Measurements from ENCODE around the gene OR51F1. TPM values are rescaled to one million over a fixed set of nuclear protein-coding genes. Genes with fewer than 3 reads are reported as not detected.
"Not testable (repeated sequence)": the region's sequence is repeated elsewhere in the genome, so short reads cannot be mapped to it uniquely, and the experiment has no call there.

The OR51F1 gene
- polyA plus RNA-seq = not detected
- long read RNA-seq, donor 1 = 0 reads
- long read RNA-seq, donor 2 = 0 reads
- long read RNA-seq, donor 3 = 0 reads
- long read RNA-seq, donor 4 = 0 reads
- long read RNA-seq, donor 5 = 0 reads
- long read RNA-seq, donor 6 = 0 reads
- long read RNA-seq, donor 7 = 0 reads
- long read RNA-seq, donor 8 = 0 reads
- long read RNA-seq, donor 9 = 0 reads
- long read RNA-seq, donor 10 = 0 reads
- long read RNA-seq, donor 11 = 0 reads

DNA sequence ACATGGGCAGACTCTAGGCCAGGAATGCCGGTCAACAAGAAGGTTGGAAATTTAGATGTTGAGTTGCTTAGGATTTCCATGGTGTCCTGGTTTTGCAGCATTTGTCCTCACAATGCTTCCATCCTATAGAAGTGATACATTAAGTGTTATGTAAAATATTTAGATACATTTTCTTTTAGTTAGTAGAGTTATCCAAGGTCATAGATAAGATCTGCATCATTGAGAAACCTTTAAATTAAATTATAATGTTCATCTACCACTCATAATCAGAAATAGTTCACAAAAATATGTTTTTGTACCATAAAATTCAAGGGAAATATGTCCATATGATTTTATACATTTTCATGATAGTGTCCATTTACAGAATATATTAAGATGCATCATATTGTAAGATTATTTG, at the start of gene OR51F1:
Gene OR51F1 (minus strand): TSS at position 101 of the 400 bp plus-strand sequence. CDS start 0 bp downstream, at position 101.
- no peak for DNase-seq
- Histone ChIP-seq H3K4me3 (ENCODE audit: low read length) (no peak within 1 kb of the TSS), H3K27ac (ENCODE audit: low read length) (no peak within 1 kb of the TSS), H3K36me3 (ENCODE audit: control insufficient read depth, insufficient read depth, low read length) (no peaks in the 10 kb centered on the region), H3K27me3 (ENCODE audit: control insufficient read depth, insufficient read depth, low read length) (no peaks in the 10 kb centered on the region), H3K9me3 (ENCODE audit: control insufficient read depth, low read depth, low read length) (no peaks in the 10 kb centered on the region), H3K4me1 (ENCODE audit: control insufficient read depth, insufficient read depth, low read length) (no peaks in the 10 kb centered on the region)
- no CpG with 5 or more reads among the region's 1 CpG for WGBS (ENCODE audit: insufficient coverage, low lambda C conversion rate)

- no peaks in the 10 kb centered on the region for H3K36me3 ChIP-seq (ENCODE audit: control insufficient read depth, insufficient read depth, low read length)
Measured at GRCh38 chr11:4809246-4809645, 39.5 kb upstream of the OR51F1 start.

GRCh38 chr11:4808476-4808875, 38.7 kb upstream of the OR51F1 start:
- H3K36me3 ChIP-seq (ENCODE audit: control insufficient read depth, insufficient read depth, low read length) = no peaks in the 10 kb centered on the region
- H3K9me3 ChIP-seq (ENCODE audit: control insufficient read depth, low read depth, low read length) = no peaks in the 10 kb centered on the region
- no CpG with 5 or more reads among the region's 1 CpG for WGBS (ENCODE audit: insufficient coverage, low lambda C conversion rate)
- H3K4me1 ChIP-seq (ENCODE audit: control insufficient read depth, insufficient read depth, low read length) = no peaks in the 10 kb centered on the region
- DNase-seq = no peak
- no peaks in the 10 kb centered on the region for H3K27me3 ChIP-seq (ENCODE audit: control insufficient read depth, insufficient read depth, low read length)
- no peak overlapping the region for H3K27ac ChIP-seq (ENCODE audit: low read length)
- no peak overlapping the region for H3K4me3 ChIP-seq (ENCODE audit: low read length)

More at GRCh38 chr11:4809246-4809645, 39.5 kb upstream of the OR51F1 start:
- Histone ChIP-seq H3K27ac (ENCODE audit: low read length) (no peak overlapping the region), H3K4me3 (ENCODE audit: low read length) (no peak overlapping the region), H3K9me3 (ENCODE audit: control insufficient read depth, low read depth, low read length) (no peaks in the 10 kb centered on the region), H3K4me1 (ENCODE audit: control insufficient read depth, insufficient read depth, low read length) (no peaks in the 10 kb centered on the region), H3K27me3 (ENCODE audit: control insufficient read depth, insufficient read depth, low read length) (no peaks in the 10 kb centered on the region)
- WGBS (ENCODE audit: insufficient coverage, low lambda C conversion rate) = no CpG with 5 or more reads among the region's 2 CpGs
- DNase-seq = no peak

DNA sequence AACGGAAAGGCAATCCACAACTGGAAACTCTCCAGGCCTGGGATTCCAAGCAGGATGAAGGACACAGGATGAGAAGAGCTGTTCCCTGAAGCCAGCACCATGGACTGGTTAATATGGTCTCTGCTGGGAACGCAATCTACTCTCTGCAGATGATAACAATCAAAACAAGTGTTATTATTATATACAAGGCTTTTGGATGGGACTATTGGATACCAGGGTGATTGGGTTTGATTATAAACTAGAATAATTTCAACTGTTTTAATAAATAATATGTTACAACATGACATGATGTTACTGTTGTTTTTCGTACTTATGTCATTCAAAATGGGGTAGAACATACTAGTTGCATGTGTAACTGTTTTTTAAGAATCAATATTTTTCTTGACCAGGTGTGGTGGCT, 34.5 kb upstream of the OR51F1 start, which contains the start of gene OR52R1:
Gene OR52R1 (minus strand): TSS at position 101 of the 400 bp plus-strand sequence. CDS start 0 bp downstream, at position 101.
- Histone ChIP-seq H3K27me3 (ENCODE audit: control insufficient read depth, insufficient read depth, low read length) (no peaks in the 10 kb centered on the region), H3K27ac (ENCODE audit: low read length) (no peak within 1 kb of the TSS), H3K9me3 (ENCODE audit: control insufficient read depth, low read depth, low read length) (no peaks in the 10 kb centered on the region), H3K4me3 (ENCODE audit: low read length) (no peak within 1 kb of the TSS), H3K4me1 (ENCODE audit: control insufficient read depth, insufficient read depth, low read length) (no peaks in the 10 kb centered on the region), H3K36me3 (ENCODE audit: control insufficient read depth, insufficient read depth, low read length) (no peaks in the 10 kb centered on the region)
- no CpG with 5 or more reads among the region's 3 CpGs for WGBS (ENCODE audit: insufficient coverage, low lambda C conversion rate)
- no peak for DNase-seq

GRCh38 chr11:4801316-4801715, 31.6 kb upstream of the OR51F1 start:
- WGBS (ENCODE audit: insufficient coverage, low lambda C conversion rate) = 100% methylated on average over 1 of the region's 5 CpGs
- DNase-seq; H3K9me3 ChIP-seq (ENCODE audit: control insufficient read depth, low read depth, low read length): not testable (repeated sequence)

DNA sequence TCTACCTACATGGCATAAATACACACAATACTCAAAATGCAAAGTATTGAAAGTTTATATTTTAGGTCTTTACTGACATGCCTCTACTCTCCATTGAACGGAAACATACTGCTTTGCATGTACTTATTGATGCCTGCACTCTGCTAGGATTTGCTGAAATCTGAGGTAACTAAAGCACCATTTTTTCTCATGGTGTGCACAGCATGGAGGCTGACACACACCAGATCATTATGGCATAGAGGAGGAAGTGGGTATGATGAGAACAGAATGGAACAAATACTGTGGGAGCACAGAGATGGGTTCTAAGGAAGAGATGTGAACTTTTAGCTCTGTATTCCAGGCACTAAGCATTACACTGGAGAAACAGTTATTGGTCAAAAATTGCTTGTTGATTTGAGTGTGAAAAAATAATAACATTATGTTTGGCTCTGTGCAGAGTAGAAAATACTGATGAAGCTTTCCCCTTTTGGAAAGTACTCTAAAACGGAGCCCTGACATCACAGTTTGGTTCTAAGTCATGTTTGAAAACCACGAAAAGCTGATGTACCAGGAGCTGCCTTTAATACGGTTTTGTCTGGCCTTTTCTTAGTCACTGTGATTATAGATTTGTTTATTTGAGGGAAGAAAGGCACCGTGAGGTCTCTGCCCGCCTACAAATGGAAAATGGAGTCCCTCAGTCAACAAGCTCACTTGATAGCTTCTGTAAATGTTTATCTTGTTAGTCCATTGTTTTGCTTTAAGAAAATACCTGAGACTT, 28.9 kb upstream of the OR51F1 start:
- Histone ChIP-seq H3K27me3 (ENCODE audit: control insufficient read depth, insufficient read depth, low read length) (no peaks in the 10 kb centered on the region), H3K4me3 (ENCODE audit: low read length) (no peak overlapping the region), H3K4me1 (ENCODE audit: control insufficient read depth, insufficient read depth, low read length) (no peaks in the 10 kb centered on the region), H3K9me3 (ENCODE audit: control insufficient read depth, low read depth, low read length) (no peaks in the 10 kb centered on the region), H3K36me3 (ENCODE audit: control insufficient read depth, insufficient read depth, low read length) (no peaks in the 10 kb centered on the region), H3K27ac (ENCODE audit: low read length) (no peak overlapping the region)
- WGBS (ENCODE audit: insufficient coverage, low lambda C conversion rate) = no CpG with 5 or more reads among the region's 6 CpGs
- no peak for DNase-seq

More at GRCh38 chr11:4801316-4801715, 31.6 kb upstream of the OR51F1 start:
- not testable (repeated sequence) for H3K27ac ChIP-seq (ENCODE audit: low read length); H3K36me3 ChIP-seq (ENCODE audit: control insufficient read depth, insufficient read depth, low read length); H3K4me3 ChIP-seq (ENCODE audit: low read length); H3K4me1 ChIP-seq (ENCODE audit: control insufficient read depth, insufficient read depth, low read length); H3K27me3 ChIP-seq (ENCODE audit: control insufficient read depth, insufficient read depth, low read length)

DNA sequence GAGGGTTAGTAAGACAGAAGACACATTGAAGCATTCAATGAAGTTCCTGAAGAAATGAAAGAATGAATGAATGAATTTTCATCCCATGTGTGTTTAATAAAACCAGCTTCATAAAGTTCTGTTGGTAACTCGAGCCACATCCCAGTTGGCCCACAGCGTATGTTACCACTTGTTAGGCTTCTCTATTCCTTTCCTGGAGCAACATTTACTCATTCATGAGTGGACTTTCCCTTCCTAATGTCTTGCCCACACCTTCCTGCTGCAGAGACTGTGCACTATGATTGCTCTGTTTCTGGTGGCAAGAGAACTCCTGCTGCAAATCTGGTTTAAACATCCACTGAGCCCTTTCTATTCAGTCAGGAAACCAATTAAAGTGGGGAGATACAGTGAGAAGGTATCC, 27.5 kb upstream of the OR51F1 start:
- H3K36me3 ChIP-seq (ENCODE audit: control insufficient read depth, insufficient read depth, low read length) = no peaks in the 10 kb centered on the region
- 100% methylated on average over 1 of the region's 2 CpGs for WGBS (ENCODE audit: insufficient coverage, low lambda C conversion rate)
- H3K9me3 ChIP-seq (ENCODE audit: control insufficient read depth, low read depth, low read length) = no peaks in the 10 kb centered on the region
- no peaks in the 10 kb centered on the region for H3K4me1 ChIP-seq (ENCODE audit: control insufficient read depth, insufficient read depth, low read length)
- no peaks in the 10 kb centered on the region for H3K27me3 ChIP-seq (ENCODE audit: control insufficient read depth, insufficient read depth, low read length)
- no peak overlapping the region for H3K4me3 ChIP-seq (ENCODE audit: low read length)
- H3K27ac ChIP-seq (ENCODE audit: low read length) = no peak overlapping the region
- no peak for DNase-seq

GRCh38 chr11:4782454-4782853, 12.7 kb upstream of the OR51F1 start:
- H3K36me3 ChIP-seq (ENCODE audit: control insufficient read depth, insufficient read depth, low read length) = no peaks in the 10 kb centered on the region
- WGBS (ENCODE audit: insufficient coverage, low lambda C conversion rate) = no CpG with 5 or more reads among the region's 1 CpG
- no peaks in the 10 kb centered on the region for H3K9me3 ChIP-seq (ENCODE audit: control insufficient read depth, low read depth, low read length)
- H3K4me1 ChIP-seq (ENCODE audit: control insufficient read depth, insufficient read depth, low read length) = no peaks in the 10 kb centered on the region
- no peak overlapping the region for H3K4me3 ChIP-seq (ENCODE audit: low read length)
- no peaks in the 10 kb centered on the region for H3K27me3 ChIP-seq (ENCODE audit: control insufficient read depth, insufficient read depth, low read length)
- H3K27ac ChIP-seq (ENCODE audit: low read length) = no peak overlapping the region
- no peak for DNase-seq

DNA sequence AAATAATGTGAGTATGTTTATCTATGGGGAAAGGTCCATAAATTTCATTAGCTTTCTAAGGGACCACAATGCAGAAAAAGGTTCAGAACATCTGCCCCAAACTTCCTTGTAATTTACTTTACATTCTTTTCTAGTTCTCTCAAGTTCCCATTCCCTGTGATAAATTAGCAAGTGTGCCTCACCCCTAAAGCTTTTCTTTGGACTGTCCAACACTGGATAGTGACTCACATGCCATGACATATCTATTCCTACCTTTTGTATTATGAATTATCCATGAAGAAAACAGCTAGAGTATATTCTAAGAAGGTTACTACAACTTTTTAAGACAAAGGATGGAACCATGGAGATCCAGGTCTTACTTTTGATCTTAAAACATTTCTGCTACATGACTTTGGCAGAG, 1.6 kb downstream of the OR51F1 start:
- DNase-seq = no peak
- Histone ChIP-seq H3K27ac (ENCODE audit: low read length) (no peak overlapping the region), H3K9me3 (ENCODE audit: control insufficient read depth, low read depth, low read length) (no peaks in the 10 kb centered on the region), H3K4me1 (ENCODE audit: control insufficient read depth, insufficient read depth, low read length) (no peaks in the 10 kb centered on the region), H3K27me3 (ENCODE audit: control insufficient read depth, insufficient read depth, low read length) (no peaks in the 10 kb centered on the region), H3K4me3 (ENCODE audit: low read length) (no peak overlapping the region), H3K36me3 (ENCODE audit: control insufficient read depth, insufficient read depth, low read length) (no peaks in the 10 kb centered on the region)

- Histone ChIP-seq H3K4me1 (ENCODE audit: control insufficient read depth, insufficient read depth, low read length) (no peaks in the 10 kb centered on the region), H3K4me3 (ENCODE audit: low read length) (no peak overlapping the region), H3K9me3 (ENCODE audit: control insufficient read depth, low read depth, low read length) (no peaks in the 10 kb centered on the region), H3K27ac (ENCODE audit: low read length) (no peak overlapping the region), H3K36me3 (ENCODE audit: control insufficient read depth, insufficient read depth, low read length) (no peaks in the 10 kb centered on the region), H3K27me3 (ENCODE audit: control insufficient read depth, insufficient read depth, low read length) (no peaks in the 10 kb centered on the region)
- 86% methylated on average over 2 of the region's 6 CpGs for WGBS (ENCODE audit: insufficient coverage, low lambda C conversion rate)
- DNase-seq = no peak
Measured at GRCh38 chr11:4766420-4767043, 3.2 kb downstream of the OR51F1 start.
